Liver (tissue), 9 donors: Measurements from ENCODE around the gene FAM184B. TPM values are rescaled to one million over a fixed set of nuclear protein-coding genes. Genes with fewer than 3 reads are reported as not detected.
A peak's percentile ranks its signal among the peaks of the same experiment; 100 is the strongest.

Experiments used
- DNase-seq: peaks from one replicate; pipeline ENCODE4 v3.0.0-alpha.2; 2017; ENCODE audit warnings: low spot score
- H3K27ac ChIP-seq, 2 donors: one replicate each; pipeline ENCODE4 v1.7.0; 2013; ENCODE audit warnings: inconsistent platforms in 2 of 2, low read length in 2 of 2, control low read depth in 1 of 2, low read depth in 1 of 2, mild to moderate bottlenecking in 1 of 2
- H3K27me3 ChIP-seq, 4 donors: one replicate each; pipeline versions ENCODE4 v1.6.1 to v1.7.0; 2013; ENCODE audit warnings: low read length in 3 of 4, inconsistent platforms in 1 of 4, mild to moderate bottlenecking in 1 of 4, moderate library complexity in 1 of 4; ENCODE audit not compliant: control insufficient read depth in 4 of 4, insufficient read depth in 4 of 4
- H3K36me3 ChIP-seq, 4 donors: one replicate each; pipeline versions ENCODE4 v1.6.1 to v1.7.0; 2013; ENCODE audit warnings: low read length in 3 of 4, mild to moderate bottlenecking in 3 of 4, low read depth in 1 of 4, moderate library complexity in 1 of 4; ENCODE audit not compliant: control insufficient read depth in 4 of 4, insufficient read depth in 3 of 4
- H3K4me1 ChIP-seq, 4 donors: one replicate each; pipeline versions ENCODE4 v1.6.1 to v1.7.0; 2013; ENCODE audit warnings: low read length in 3 of 4, mild to moderate bottlenecking in 3 of 4, moderate library complexity in 1 of 4; ENCODE audit not compliant: control insufficient read depth in 4 of 4, insufficient read depth in 4 of 4
- H3K4me3 ChIP-seq, 3 donors: one replicate each; pipeline versions ENCODE4 v1.6.1 to v1.7.0; 2013; ENCODE audit warnings: low read length in 3 of 3, control low read depth in 1 of 3, low read depth in 1 of 3, mild to moderate bottlenecking in 1 of 3
- H3K9ac ChIP-seq, 2 donors: one replicate each; pipeline ENCODE4 v1.7.0; 2013; ENCODE audit warnings: low read length in 2 of 2, mild to moderate bottlenecking in 2 of 2, moderate library complexity in 2 of 2, control low read depth in 1 of 2, low read depth in 1 of 2
- H3K9me3 ChIP-seq, 4 donors: one replicate each; pipeline versions ENCODE4 v1.6.1 to v1.7.0; 2013; ENCODE audit warnings: low read length in 3 of 4; ENCODE audit not compliant: control insufficient read depth in 4 of 4
- ATF3 ChIP-seq: IDR thresholded peaks from 2 replicates; pipeline ENCODE4 v1.6.1; 2016; ENCODE audit warnings: antibody characterized with exemption
- EGR1 ChIP-seq, 2 donors: IDR thresholded peaks; 2 replicates each; pipeline ENCODE4 v1.6.1; 2016 to 2018; ENCODE audit warnings: antibody characterized with exemption in 2 of 2, low read depth in 2 of 2
- FOXA1 ChIP-seq: IDR thresholded peaks from 2 replicates; pipeline ENCODE4 v1.6.1; 2016; ENCODE audit warnings: antibody characterized with exemption
- FOXA2 ChIP-seq: IDR thresholded peaks from 2 replicates; pipeline ENCODE4 v1.6.1; 2016; ENCODE audit warnings: antibody characterized with exemption
- GABPA ChIP-seq, 2 donors: IDR thresholded peaks in 1 of 2; conservative IDR thresholded peaks in 1 of 2; 2 replicates each; pipeline ENCODE4 v1.6.1; 2016; ENCODE audit warnings: antibody characterized with exemption in 2 of 2, mild to moderate bottlenecking in 1 of 2, moderate library complexity in 1 of 2
- HNF4A ChIP-seq, 2 donors: conservative IDR thresholded peaks; 2 replicates each; pipeline ENCODE4 v1.6.1; 2016; ENCODE audit warnings: antibody characterized with exemption in 2 of 2, mild to moderate bottlenecking in 2 of 2
- HNF4G ChIP-seq: IDR thresholded peaks from 2 replicates; pipeline ENCODE4 v1.6.1; 2016; ENCODE audit warnings: antibody characterized with exemption
- JUND ChIP-seq, 2 donors: IDR thresholded peaks; 2 replicates each; pipeline ENCODE4 v1.6.1; 2016; ENCODE audit warnings: antibody characterized with exemption in 2 of 2
- NR2F2 ChIP-seq: IDR thresholded peaks from 2 replicates; pipeline ENCODE4 v1.6.1; 2016; ENCODE audit warnings: antibody characterized with exemption
- RAD21 ChIP-seq, 2 donors: IDR thresholded peaks; 2 replicates each; pipeline ENCODE4 v1.6.1; 2016; ENCODE audit warnings: antibody characterized with exemption in 2 of 2, mild to moderate bottlenecking in 2 of 2
- RXRA ChIP-seq, 2 donors: IDR thresholded peaks; 2 replicates each; pipeline ENCODE4 v1.6.1; 2017 to 2018; ENCODE audit warnings: antibody characterized with exemption in 2 of 2, mild to moderate bottlenecking in 1 of 2
- SP1 ChIP-seq: IDR thresholded peaks from 2 replicates; pipeline ENCODE4 v1.6.1; 2018; ENCODE audit warnings: antibody characterized with exemption, mild to moderate bottlenecking
- TAF1 ChIP-seq: conservative IDR thresholded peaks from 2 replicates; pipeline ENCODE4 v1.6.1; 2016; ENCODE audit warnings: antibody characterized with exemption, mild to moderate bottlenecking
- YY1 ChIP-seq: IDR thresholded peaks from 2 replicates; pipeline ENCODE4 v1.6.1; 2016; ENCODE audit warnings: antibody characterized with exemption, mild to moderate bottlenecking
- ZBTB33 ChIP-seq: IDR thresholded peaks from 2 replicates; pipeline ENCODE4 v1.6.1; 2016; ENCODE audit warnings: antibody characterized with exemption
- WGBS: extraction: QIAGEN DNeasy Blood & Tissue Kit; methylation state at CpG from one replicate; pipeline ENCODE4 v1.1.7; 2013; 5-methylcytosine and 5-hydroxymethylcytosine counted together
- polyA plus RNA-seq, 2 donors: library from polyadenylated mRNA; stranded (reverse) in 1 of 2; unstranded in 1 of 2; fragments of 200-250 nt in 1 of 2; fragments of >200 nt in 1 of 2; fragmentation: Nextera tagmentation in 1 of 2; extraction: Ambion mirVana in 1 of 2; gene quantifications; one replicate each; pipeline versions ENCODE4 v1.2.1 to v1.2.3, GENCODE V29; 2013 to 2015
- total RNA-seq, 2 donors: library from RNA; depleted of rRNA; stranded (reverse); fragments of >200 nt; gene quantifications; one replicate each; pipeline ENCODE4 v1.2.3, GENCODE V29; 2014
- TF ChIP-seq, protein P1 (sequence below): IDR thresholded peaks from 2 replicates; pipeline ENCODE4 v1.6.1; 2016; ENCODE audit warnings: antibody characterized with exemption
- TF ChIP-seq, protein P2 (sequence below): IDR thresholded peaks from 2 replicates; pipeline ENCODE4 v1.6.1; 2016; ENCODE audit warnings: antibody characterized with exemption, mild to moderate bottlenecking
- TF ChIP-seq, protein P3 (sequence below): fragments of 150-350 bp; IDR thresholded peaks from 2 replicates; pipeline ENCODE4 v1.5.1; 2017; ENCODE audit warnings: improper control_type of control experiment, low read depth, low read length; ENCODE audit not compliant: missing input control
- donor health status: healthy.
- donor health status: healthy.
- donor health status: healthy.
- donor health status: healthy.
- donor health status: healthy.

The FAM184B gene
- total RNA-seq (not detected), polyA plus RNA-seq (under 1 TPM in 1 of 2 donors, not detected in 1; 0.01 TPM)

DNA sequence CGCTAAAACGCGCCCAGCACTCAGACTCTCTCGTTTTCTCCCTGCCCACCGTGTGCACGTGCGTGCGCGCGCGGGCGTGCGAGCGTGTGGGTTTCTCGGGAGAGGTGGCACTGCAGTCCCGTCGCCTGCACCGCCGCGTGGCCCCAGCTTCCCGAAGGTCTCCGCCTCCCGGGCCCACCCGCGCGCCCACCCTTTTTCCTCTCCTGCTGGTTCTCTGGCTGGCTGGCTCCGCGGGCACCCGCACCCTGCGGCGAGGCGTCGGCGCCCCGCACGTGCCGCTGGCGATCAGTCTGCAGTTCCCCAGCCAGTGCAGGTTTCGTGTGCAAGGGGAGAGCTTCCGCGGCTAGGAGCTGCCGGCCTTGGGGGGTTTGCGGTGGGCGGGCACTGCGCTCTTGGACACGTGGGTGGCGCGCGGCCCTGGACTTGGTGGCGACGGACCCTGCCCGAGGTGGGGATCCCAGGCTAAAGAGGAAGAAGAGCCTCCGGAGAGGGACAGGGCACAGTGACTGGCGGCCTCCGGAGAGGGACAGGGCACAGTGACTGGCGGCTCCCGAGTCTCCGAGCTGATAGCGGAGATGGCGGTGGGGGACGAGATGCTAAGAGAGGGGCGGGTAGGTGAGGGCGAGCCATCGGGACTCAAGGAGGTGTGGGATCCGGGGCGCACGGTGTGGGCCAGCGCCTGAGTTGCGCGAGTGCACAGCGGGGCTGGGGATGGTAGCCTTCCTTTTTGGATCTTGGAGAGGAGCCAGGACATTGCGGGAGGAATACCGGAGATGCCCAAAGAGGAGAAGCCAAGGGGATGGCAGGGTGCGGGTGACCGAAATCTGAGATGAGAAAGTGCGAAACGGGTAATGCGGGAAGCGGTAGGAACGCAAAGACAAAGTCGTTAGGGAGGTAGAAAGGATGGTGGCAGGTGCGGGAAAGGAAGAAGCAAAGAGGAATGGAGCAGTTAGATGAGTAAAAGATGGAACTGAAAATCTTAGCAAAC is at the start of gene FAM184B:
FAM184B (minus strand) TSS at position 322 of the 988 bp plus-strand sequence. CDS start 322 bp downstream, outside the sequence.
- Histone ChIP-seq H3K9ac (no peak within 1 kb of the TSS), H3K4me3 (peak within 1 kb of the TSS in 2 of 3 donors; percentile 35 to 48), H3K9me3 (no peaks in the 10 kb centered on the region), H3K27me3 (peaks cover 0 to 20% (median 6%) of the 10 kb centered on the region in 4 donors), H3K27ac (no peak within 1 kb of the TSS), H3K4me1 (peaks cover 10 to 20% (median 16%) of the 10 kb centered on the region in 4 donors), H3K36me3 (no peaks in the 10 kb centered on the region)
- DNase-seq: no peak
- TF ChIP-seq, protein P1, sequence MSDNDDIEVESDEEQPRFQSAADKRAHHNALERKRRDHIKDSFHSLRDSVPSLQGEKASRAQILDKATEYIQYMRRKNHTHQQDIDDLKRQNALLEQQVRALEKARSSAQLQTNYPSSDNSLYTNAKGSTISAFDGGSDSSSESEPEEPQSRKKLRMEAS: no peak
- TF ChIP-seq RAD21 (IDR thresholded peaks at IDR 0.05): no peak
- TF ChIP-seq FOXA2: no peak
- no peak for TF ChIP-seq RXRA (IDR thresholded peaks at IDR 0.05)
- no peak for TF ChIP-seq JUND (IDR thresholded peaks at IDR 0.05)
- 4% methylated on average over 82 of the region's 82 CpGs for WGBS

GRCh38 chr4:17823871-17824669 is 42.6 kb upstream of the FAM184B start:
- no peak for DNase-seq
- Histone ChIP-seq H3K9me3 (no peaks in the 10 kb centered on the region), H3K27ac (no peak overlapping the region), H3K27me3 (no peaks in the 10 kb centered on the region), H3K36me3 (no peaks in the 10 kb centered on the region), H3K9ac (no peak overlapping the region), H3K4me3 (no peak overlapping the region), H3K4me1 (no peaks in the 10 kb centered on the region)
- WGBS: 89% methylated on average over 1 of the region's 1 CpG
- TF ChIP-seq NR2F2: no peak
- TF ChIP-seq TAF1: no peak
- no peak for TF ChIP-seq FOXA1
- TF ChIP-seq, protein P2, sequence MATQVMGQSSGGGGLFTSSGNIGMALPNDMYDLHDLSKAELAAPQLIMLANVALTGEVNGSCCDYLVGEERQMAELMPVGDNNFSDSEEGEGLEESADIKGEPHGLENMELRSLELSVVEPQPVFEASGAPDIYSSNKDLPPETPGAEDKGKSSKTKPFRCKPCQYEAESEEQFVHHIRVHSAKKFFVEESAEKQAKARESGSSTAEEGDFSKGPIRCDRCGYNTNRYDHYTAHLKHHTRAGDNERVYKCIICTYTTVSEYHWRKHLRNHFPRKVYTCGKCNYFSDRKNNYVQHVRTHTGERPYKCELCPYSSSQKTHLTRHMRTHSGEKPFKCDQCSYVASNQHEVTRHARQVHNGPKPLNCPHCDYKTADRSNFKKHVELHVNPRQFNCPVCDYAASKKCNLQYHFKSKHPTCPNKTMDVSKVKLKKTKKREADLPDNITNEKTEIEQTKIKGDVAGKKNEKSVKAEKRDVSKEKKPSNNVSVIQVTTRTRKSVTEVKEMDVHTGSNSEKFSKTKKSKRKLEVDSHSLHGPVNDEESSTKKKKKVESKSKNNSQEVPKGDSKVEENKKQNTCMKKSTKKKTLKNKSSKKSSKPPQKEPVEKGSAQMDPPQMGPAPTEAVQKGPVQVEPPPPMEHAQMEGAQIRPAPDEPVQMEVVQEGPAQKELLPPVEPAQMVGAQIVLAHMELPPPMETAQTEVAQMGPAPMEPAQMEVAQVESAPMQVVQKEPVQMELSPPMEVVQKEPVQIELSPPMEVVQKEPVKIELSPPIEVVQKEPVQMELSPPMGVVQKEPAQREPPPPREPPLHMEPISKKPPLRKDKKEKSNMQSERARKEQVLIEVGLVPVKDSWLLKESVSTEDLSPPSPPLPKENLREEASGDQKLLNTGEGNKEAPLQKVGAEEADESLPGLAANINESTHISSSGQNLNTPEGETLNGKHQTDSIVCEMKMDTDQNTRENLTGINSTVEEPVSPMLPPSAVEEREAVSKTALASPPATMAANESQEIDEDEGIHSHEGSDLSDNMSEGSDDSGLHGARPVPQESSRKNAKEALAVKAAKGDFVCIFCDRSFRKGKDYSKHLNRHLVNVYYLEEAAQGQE: no peak
- TF ChIP-seq YY1: no peak
- no peak for TF ChIP-seq ATF3
- TF ChIP-seq, protein P3, sequence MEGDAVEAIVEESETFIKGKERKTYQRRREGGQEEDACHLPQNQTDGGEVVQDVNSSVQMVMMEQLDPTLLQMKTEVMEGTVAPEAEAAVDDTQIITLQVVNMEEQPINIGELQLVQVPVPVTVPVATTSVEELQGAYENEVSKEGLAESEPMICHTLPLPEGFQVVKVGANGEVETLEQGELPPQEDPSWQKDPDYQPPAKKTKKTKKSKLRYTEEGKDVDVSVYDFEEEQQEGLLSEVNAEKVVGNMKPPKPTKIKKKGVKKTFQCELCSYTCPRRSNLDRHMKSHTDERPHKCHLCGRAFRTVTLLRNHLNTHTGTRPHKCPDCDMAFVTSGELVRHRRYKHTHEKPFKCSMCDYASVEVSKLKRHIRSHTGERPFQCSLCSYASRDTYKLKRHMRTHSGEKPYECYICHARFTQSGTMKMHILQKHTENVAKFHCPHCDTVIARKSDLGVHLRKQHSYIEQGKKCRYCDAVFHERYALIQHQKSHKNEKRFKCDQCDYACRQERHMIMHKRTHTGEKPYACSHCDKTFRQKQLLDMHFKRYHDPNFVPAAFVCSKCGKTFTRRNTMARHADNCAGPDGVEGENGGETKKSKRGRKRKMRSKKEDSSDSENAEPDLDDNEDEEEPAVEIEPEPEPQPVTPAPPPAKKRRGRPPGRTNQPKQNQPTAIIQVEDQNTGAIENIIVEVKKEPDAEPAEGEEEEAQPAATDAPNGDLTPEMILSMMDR: no peak
- no peak for TF ChIP-seq HNF4G
- TF ChIP-seq HNF4A (conservative IDR thresholded peaks at IDR 0.05): no peak
- TF ChIP-seq EGR1 (IDR thresholded peaks at IDR 0.05; ENCODE audit: low read depth in 2 of 2): no peak
- no peak for TF ChIP-seq SP1
- TF ChIP-seq GABPA (IDR thresholded peaks at IDR 0.05 in 1 of 2, conservative IDR thresholded peaks at IDR 0.05 in 1 of 2): no peak
- TF ChIP-seq FOXA2: no peak
- no peak for TF ChIP-seq ZBTB33
